Measurements from ENCODE around the gene RGS6.

DNA sequence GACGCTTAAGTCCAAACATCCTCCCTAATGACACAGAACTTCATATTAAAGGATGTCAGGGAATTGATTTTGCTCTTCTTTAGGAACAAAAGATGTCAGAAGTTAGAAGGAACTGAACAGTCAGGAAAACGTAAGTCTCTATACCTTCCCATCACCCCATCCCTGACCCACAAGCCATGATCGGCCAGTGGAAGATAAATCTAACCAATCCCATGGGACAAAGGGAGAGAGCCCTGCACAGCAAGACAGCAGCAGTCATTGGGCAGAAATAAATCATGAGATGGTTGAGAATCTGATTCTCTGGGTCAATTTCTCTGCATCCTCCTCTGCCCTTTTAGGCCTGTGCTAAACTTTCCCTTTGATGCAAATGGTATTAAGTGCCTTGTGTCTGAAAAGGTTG is 414.9 kb downstream of the RGS6 start:
- TF ChIP-seq, protein P1, sequence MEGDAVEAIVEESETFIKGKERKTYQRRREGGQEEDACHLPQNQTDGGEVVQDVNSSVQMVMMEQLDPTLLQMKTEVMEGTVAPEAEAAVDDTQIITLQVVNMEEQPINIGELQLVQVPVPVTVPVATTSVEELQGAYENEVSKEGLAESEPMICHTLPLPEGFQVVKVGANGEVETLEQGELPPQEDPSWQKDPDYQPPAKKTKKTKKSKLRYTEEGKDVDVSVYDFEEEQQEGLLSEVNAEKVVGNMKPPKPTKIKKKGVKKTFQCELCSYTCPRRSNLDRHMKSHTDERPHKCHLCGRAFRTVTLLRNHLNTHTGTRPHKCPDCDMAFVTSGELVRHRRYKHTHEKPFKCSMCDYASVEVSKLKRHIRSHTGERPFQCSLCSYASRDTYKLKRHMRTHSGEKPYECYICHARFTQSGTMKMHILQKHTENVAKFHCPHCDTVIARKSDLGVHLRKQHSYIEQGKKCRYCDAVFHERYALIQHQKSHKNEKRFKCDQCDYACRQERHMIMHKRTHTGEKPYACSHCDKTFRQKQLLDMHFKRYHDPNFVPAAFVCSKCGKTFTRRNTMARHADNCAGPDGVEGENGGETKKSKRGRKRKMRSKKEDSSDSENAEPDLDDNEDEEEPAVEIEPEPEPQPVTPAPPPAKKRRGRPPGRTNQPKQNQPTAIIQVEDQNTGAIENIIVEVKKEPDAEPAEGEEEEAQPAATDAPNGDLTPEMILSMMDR (IDR thresholded peaks at IDR 0.05; ENCODE audit: low read depth, low read length, poor library complexity, severe bottlenecking) = no peak
- TF ChIP-seq EZH2phosphoT487 (IDR thresholded peaks at IDR 0.05; ENCODE audit: borderline replicate concordance, low read length) = no peak

All from DOHH2 (cell line).